Measurements from ENCODE around the gene ATP8B2.
"Not testable (repeated sequence)": the region's sequence is repeated elsewhere in the genome, so short reads cannot be mapped to it uniquely, and the experiment has no call there.

The ATP8B2 gene

DNA sequence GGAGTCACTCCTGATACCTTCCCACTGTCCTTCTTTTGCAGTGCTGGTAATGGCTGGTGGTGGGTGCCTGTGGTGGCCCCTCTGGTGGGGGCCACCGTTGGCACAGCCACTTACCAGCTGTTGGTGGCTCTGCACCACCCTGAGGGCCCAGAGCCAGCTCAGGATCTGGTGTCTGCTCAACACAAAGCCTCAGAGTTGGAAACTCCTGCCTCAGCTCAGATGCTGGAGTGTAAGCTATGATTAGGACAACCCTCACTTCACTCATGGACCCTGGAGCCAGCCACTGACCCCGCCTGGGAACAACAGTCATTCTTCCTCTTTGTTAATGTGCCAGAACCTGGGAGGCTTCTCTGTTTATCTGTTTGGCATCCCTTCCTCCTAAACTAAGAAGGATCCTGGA lies 1.1 kb upstream of the ATP8B2 start:
- no peak for DNase-seq

DNA sequence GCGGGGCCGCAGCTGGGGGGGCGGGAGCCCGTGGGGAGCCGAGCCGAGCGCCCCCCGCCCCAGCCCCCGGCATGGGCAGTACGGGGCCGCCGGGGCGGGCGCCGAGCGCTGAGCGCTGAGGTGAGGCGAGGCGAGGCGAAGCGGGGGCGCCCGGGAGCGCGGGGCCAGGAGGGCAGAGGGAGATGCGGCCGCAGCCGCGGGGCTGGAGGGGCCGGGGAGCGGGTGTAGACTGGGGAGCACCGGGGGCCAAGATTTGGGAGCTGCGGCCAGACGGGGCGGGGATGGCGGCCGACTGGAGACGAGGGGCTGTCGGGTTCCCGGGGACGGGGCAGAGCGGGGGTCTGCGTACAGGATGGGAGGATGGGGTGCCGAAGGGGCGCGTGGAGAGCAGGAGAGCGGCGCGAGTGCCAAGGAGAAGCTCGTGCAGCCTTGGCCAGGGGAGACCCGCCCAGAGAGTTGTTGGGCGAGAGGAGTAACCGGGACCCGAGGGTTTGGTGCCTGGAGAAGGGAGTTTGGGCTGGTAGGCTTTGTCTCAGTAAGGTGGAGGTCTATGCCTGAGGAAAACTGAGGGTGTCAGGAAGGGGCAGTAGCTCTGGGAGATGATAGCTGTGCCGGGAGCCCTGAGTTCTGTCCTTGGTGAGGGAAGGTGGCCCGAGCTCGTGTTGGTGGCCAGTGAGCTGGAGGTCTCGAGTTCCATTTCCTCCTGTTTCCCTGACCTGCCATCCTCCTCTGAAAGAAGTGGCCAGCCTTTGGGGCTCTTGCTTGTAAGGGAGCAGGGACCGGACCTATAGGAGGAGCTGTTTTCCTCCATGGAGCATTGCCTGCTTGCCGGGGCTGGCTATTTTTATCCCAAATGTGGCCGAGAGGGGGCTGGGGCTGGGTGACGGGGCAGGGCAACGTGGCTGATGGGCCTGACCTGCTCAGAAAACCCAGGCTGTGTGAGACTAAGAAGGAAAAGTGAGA lies 539 bp downstream of the ATP8B2 start:
- DNase-seq, result peak in 1 of 2 experiments; percentile 26

DNA sequence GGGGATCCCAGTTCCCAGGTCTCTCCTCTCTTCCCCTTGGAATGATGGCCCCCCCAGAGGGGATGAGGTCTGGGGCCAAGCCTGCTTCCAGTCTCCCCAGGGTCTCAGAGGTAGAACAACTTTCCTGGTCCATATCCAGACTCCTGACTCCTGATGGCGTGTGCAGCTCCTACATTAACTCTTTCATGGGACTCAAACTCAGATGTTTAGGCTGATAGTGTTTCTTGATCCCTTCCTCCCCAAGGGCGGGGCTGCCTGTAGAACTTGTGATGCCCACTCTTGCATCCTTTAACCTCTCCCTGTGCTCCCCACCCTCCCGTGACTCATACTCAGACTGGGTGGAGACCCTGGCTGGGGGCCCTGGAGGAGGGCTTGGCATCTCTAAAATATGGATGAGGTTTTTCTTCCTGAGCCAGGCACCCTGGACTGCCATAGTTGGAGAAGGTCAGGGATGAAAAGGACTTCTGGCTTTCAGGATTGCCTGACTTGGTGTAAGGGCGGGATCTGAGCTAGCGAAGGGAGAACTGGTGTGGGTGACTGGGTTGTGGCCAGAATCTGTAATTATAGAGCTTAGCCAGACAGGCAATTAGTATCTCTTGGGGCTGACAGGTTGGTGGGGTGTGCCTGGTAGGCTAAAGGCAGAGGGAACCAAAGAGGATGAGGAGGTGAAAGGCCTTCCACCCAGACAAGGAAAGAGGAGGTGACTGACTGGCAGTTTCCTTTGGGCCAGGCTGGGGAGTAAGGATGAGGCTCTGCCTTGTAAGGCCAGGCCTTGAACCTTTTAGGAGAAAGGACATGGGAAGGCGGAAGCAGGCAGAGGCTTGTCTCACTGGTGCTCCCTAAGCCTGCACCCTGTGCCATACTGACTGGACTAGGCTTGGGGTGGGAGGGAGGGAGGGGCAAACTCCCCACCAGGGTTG lies 1.5 kb downstream of the ATP8B2 start:
- no peak for DNase-seq

DNA sequence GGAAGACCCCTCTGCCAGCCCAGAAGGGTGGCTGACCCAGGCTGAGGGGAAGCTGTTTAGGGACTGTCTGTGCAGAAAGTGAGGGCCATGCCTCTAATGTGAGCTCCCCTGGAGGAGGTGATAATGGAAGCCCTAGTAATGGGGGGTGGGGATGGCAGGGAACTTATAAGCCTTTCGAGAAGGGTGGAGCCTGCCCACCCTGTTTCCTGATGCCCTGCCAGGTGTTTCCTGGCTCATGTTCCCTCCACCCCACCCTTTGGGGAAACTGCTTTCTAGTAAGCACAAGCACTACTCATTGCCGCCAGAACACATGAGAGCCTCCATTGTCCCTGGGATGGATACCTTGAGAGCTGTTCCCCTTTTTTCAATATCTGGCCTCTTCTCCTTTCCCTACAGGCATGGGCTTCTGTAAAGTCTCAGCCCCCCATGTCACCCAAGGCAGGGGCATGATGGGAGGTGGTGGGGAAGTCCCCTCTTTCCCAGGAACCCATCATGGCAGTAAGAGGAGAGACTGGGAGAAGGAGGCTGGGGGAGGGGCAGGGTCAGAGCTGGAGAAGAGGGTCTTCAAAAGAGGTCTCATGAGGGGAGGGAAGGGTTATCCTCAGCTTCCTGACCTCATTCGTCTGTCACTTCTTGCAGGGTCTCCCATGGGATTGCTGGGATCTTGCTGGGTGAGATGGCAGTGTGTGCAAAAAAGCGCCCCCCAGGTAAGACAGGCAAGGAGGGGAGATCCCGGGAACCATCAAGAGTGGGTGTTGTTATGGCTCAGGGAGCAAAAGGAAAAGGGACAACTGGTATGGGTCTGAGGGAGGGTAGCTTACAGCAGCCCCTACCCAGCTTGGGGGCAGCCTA lies 2.4 kb downstream of the ATP8B2 start:
- no peak for DNase-seq

DNA sequence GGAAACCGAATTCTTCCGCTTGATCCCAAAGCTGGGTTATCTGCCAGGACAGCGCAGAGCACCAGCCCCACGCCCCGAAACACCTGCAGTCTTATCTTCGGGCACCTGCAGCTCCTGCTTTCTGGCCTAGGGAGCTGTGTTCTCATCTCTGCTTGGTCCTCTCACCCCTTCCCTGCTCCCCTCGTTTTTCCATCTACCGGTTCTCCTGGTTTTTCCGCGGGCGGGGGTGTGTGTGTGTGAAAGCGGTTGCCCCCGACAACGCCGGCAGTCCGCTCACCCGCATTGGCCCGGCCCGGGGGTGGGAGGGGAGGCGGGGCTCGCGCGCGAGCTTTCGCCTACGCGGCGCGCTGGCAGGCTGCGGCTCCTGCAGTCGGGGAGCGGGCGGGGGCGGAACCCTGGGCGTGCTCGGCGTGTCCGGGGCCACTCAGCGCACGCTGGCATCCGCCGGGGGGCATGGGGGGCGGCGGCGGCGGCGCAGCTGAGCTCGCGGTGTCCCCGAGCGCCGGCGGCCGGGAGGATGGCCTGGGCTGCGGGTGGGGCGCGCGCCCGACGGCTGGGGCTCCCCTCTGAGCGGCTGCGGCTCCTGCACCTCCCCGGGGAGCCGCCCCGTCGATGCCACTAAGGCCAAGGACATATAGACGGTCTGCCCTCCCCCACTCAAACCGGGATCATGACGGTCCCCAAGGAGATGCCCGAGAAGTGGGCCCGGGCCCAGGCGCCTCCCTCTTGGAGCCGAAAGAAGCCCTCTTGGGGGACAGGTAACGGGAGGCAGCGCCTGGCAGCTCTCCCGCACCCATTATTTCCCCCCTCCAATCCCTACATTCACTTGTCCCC lies 3.2 kb downstream of the ATP8B2 start:
- peak; percentile 89 to 90 for DNase-seq

DNA sequence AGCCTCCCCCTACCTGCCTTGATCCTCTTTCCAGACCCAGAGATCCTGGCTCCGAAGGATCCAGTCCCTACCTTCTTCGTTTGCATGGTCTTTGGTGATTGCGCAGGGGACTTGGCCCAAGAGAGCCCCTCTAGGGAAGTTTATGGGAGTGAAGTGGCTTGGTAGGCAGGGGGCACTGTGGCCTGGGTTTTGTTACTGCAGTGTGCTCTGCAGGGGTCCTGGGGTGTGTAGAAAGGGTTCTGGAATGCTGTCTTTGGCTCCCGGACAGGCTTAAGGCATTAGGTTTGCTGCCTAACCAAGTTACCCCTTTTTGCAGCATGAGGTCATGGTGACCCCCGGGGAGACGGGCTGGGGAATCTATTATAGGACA lies 3.8 kb downstream of the ATP8B2 start:
- DNase-seq, result no peak

DNA sequence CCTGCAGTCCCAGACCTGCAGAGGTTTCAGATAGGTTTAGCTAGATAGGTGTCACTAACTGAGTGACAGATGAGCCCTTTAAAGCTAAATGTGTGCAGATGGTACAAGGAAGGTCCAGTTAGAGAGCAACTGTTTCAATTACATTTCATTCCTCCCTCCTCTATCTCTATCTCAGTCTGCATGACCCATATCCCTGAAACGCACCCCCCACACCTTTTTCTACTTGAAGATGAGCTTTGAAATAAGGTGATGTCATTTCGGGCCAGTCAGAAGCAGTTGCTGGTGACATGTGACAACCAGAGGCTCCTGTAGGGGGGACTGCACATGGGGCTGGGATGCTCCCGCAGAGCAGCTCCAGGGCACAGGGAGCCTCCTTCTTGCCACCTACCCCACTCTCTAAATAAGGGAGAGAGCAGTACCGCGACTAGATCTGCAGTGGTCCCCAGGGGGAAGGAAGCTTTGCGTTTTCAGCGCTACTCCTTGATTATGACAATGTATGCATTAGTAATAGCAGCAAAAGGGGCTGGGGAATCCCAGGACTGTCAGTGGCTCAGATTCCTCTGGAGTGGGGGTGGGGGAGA lies 4.3 kb downstream of the ATP8B2 start:
- peak in 1 of 2 experiments; percentile 43 for DNase-seq

DNA sequence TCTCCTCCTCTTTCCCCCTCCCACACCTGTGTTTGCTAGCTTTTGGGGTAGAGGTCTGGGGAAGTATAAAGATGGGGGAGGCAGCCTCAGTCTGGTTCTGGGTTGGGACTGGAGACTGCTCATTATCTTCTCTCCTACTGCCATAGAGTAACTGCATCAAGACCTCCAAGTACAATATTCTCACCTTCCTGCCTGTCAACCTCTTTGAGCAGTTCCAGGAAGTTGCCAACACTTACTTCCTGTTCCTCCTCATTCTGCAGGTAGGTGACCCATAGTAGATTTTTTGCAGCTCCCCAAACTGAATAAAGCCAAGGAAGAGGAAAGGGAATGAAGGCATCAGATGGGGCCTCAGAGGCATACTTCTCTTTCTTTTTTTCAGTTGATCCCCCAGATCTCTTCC lies 5.3 kb downstream of the ATP8B2 start:
- DNase-seq, result no peak

DNA sequence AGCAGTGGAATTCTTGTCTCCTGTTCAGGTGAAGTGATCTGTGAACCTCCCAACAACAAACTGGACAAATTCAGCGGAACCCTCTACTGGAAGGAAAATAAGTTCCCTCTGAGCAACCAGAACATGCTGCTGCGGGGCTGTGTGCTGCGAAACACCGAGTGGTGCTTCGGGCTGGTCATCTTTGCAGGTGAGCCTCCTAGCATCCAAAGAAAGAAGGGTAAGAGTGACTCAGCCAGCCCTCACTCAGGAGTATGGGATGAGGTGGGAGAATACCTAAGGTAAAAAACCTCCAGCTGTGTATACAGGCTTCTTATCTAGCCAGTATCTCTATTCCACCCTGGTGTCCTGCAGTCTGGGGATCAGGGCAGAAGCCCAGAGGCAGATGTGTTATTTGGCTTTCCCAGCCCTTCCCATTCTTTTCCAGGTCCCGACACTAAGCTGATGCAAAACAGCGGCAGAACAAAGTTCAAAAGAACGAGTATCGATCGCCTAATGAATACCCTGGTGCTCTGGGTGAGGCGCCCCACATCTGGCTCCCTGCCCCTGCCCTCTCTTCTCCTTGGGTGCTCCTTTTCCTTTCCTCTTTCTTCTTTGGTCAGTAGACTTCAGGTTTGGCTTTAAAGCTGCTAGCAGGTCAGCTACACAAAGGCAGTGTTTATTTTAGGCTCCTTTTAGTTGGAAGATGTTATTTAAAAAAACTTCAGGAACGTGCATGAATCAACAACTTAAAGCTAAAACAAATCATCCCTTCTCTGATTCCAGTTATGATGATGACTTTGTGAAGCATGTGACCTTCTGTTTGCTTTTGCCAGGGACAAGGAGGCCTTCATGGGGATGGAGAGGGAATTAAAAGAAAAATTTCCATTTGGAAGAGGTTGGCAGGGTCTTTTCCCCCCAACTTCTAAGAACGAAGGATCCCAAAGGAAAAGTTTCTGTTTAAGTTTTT lies 9.0 kb downstream of the ATP8B2 start:
- DNase-seq, result no peak

DNA sequence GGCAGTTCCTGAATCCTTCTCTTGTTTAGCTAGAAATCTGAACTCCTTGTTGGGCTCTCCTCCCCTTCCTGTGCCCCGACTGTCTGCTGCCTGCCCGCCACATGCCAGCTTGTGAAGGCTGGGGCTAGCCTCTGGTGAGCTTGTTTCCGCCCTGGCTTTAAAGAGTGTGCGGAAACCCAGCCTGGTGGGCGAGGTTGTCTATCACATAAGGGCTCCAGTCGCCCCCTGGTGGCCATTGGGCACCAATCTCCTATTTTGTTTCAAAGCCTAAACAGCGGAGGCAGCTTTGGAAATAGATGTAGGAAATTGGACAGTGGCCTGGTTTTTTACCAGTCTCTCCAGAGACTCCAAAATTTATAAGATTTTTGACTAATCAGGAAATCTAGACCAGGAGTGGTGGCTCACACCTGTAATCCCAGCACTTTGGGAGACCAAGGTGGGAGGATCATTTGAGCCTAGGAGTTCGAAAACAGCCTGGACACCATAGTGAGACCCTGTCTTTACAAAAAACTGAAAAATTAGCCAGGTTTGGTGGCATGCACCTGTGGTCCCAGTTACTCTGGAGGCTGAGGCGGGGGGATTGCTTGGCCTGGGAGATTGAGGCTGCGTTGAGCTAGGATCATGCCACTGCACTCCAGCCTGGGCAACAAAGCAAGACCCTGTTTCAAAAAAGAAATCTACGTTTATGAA lies 9.8 kb downstream of the ATP8B2 start:
- DNase-seq, result peak; percentile 90 to 91

DNA sequence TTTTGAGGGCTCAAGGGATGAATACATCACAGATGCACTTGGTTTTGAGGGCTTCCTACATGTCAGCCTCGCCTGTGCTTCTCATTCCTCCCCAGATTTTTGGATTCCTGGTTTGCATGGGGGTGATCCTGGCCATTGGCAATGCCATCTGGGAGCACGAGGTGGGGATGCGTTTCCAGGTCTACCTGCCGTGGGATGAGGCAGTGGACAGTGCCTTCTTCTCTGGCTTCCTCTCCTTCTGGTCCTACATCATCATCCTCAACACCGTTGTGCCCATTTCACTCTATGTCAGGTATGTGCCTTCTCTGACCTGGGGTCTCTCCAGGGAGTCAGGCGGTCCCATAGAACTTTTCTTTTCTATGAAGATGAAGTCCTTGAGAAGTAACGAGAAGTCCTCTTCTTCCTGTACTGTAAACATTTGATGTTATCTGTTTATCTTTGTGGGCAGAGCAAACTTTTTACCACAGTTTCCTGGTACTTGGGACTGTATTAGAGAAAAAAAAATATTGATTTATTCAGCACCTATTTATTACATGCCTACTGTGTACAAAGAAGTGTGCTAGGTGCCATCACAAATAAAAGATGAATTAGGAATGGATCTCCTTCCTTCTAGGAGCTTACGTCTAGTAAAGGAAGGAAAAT lies 12.0 kb downstream of the ATP8B2 start:
- no peak for DNase-seq

DNA sequence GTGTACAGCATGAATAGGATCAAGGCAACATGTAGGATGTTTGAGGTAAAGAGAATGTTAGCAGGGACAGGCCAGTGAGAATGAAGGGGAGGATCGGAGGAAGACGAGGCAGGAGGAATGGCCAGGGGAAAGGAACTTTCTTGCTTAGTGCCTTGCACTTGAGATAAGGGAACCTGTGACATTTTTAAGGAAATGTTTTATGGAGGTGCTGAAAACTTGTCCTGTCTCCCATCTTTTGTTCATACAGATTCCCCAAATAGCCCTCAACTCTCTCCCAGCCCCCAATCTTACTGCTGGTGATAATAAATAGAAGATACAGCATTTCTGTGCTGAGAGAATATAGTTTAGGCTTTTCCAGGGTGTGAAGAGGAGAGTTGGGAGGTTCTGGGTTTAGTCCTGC lies 13.6 kb downstream of the ATP8B2 start:
- no peak for DNase-seq

DNA sequence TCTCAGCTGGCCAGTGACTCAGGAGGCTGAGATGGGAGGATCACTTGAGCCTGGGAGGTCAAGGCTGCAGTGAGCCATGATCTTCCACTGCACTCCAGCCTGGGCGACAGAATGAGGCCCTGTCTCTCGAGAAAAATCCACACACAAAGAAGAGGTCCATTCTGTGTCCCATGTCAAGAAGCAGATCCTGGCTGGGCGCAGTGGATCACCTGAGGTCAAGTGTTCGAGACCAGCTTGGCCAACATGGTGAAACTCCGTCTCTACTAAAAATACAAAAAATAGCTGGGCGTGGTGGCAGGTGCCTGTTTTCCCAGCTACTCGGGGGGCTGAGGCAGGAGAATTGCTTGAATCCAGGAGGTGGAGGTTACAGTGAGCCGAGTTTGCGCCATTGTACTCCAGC lies 16.0 kb downstream of the ATP8B2 start:
- DNase-seq, result not testable (repeated sequence)

DNA sequence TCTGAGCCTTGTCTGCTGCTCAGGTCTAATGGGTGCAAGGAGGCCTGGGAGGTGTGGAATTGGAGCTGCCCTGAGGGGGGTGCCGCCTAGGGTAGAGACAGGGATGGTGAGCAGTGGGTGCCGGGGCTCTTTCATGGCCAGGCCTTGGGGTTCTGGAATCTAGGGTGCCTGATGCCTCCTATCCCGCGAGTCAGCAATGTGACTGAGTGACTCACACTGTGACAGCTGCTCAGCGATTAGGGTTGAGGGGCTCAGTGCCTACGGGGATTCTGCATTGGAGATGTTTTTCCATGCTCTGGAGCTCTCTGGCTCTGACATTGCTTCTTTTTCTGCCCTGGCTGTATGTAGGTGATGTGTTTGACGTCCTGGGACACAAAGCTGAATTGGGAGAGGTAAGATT lies 16.8 kb downstream of the ATP8B2 start:
- DNase-seq, result peak in 1 of 2 experiments; percentile 47

DNA sequence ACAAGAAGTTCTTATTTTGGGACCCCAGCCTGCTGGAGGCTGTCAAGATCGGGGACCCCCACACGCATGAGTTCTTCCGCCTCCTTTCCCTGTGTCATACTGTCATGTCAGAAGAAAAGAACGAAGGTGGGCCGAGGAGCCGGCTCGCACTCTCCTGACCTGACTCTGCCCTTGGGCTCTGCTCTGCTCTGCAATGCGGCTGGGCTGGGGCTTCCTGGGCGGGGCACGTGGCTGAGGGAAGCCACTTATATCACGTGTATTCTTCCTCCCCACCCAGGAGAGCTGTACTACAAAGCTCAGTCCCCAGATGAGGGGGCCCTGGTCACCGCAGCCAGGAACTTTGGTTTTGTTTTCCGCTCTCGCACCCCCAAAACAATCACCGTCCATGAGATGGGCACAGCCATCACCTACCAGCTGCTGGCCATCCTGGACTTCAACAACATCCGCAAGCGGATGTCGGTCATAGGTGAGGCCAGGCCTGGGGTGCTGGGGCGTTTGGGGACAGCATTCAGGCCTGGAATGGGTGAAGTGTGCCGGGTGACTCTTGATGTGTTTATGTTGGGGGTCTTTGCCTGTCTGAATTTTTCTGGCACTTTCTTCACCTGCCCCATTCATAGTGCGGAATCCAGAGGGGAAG lies 17.6 kb downstream of the ATP8B2 start:
- peak; percentile 66 to 72 for DNase-seq

DNA sequence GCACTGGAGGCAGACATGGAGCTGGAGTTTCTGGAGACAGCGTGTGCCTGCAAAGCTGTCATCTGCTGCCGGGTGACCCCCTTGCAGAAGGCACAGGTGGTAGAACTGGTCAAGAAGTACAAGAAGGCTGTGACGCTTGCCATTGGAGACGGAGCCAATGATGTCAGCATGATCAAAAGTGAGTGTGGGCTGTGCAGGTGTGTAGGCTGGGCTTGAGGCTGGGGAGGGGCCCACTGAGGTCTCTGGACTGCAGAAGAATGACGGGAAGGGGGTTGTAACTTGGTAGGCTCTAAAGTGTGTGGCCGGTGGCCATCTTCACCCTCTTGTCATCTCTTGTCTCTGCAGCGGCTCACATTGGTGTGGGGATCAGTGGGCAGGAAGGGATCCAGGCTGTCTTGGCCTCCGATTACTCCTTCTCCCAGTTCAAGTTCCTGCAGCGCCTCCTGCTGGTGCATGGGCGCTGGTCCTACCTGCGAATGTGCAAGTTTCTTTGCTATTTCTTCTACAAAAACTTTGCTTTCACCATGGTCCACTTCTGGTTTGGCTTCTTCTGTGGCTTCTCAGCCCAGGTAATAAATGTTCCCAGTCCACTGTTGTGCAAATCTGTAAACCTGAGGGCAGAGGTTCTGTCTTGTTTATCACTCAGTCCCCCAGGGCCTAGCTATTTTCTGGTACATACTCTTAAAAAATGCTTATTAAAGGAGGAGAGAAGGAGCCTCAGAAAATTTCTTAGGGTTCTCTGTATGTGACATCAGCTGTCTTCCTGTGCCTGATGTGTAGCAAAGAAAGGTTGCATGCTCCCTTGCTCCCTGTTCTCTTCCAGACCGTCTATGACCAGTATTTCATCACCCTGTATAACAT lies 19.9 kb downstream of the ATP8B2 start:
- peak; percentile 62 to 71 for DNase-seq

DNA sequence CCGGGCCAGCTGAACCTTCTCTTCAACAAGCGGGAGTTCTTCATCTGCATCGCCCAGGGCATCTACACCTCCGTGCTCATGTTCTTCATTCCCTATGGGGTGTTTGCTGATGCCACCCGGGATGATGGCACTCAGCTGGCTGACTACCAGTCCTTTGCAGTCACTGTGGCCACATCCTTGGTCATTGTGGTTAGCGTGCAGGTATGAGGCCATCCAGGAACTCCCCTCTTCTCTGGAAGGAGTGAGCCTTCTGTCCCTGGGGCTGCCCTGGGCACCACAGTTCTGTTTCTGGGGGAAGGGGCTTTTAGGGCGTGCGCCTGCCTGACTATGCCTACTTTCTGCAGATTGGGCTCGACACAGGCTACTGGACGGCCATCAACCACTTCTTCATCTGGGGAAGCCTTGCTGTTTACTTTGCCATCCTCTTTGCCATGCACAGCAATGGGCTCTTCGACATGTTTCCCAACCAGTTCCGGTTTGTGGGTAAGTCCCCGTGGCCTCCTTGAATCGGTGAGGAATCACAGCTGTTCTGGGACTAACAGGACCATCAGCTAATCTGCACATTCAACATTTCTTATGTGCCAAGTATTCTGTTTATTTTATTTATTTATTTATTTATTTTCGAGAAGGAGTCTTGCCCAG lies 21.1 kb downstream of the ATP8B2 start:
- no peak for DNase-seq

Measured in stimulated activated CD4-positive, alpha-beta T cell treated with anti-CD3 and anti-CD28 coated beads, Interleukin-4, amount 100 ng/mL, for 4 hours (primary cell).